Endothelial cell (in vitro differentiated cells): Measurements from ENCODE around the gene RCN2. TPM values are rescaled to one million over a fixed set of nuclear protein-coding genes. Genes with fewer than 3 reads are reported as not detected.

Experiments used
- DNase-seq: peaks from one replicate; pipeline ENCODE4 v3.0.0; 2021; ENCODE audit warnings: low spot score
- H3K27ac Mint-ChIP-seq: one replicate; pipeline ENCODE4 v1.8.0; 2021; ENCODE audit warnings: mixed read lengths, inconsistent platforms; ENCODE audit not compliant: unreplicated experiment
- H3K27me3 Mint-ChIP-seq: one replicate; pipeline ENCODE4 v1.8.0; 2021; ENCODE audit warnings: mild to moderate bottlenecking, moderate library complexity, mixed read lengths, inconsistent platforms; ENCODE audit not compliant: unreplicated experiment
- H3K36me3 Mint-ChIP-seq: one replicate; pipeline ENCODE4 v1.8.0; 2021; ENCODE audit warnings: mild to moderate bottlenecking, low read depth, mixed read lengths, inconsistent platforms; ENCODE audit not compliant: unreplicated experiment
- H3K4me1 Mint-ChIP-seq: one replicate; pipeline ENCODE4 v1.8.0; 2021; ENCODE audit warnings: mild to moderate bottlenecking, mixed read lengths, inconsistent platforms; ENCODE audit not compliant: unreplicated experiment
- H3K4me3 Mint-ChIP-seq: one replicate; pipeline ENCODE4 v1.8.0; 2021; ENCODE audit warnings: mild to moderate bottlenecking, mixed read lengths, inconsistent platforms; ENCODE audit not compliant: unreplicated experiment
- H3K9me3 Mint-ChIP-seq: one replicate; pipeline ENCODE4 v1.8.0; 2021; ENCODE audit warnings: mixed read lengths, inconsistent platforms; ENCODE audit not compliant: unreplicated experiment
- CTCF ChIP-seq: fragments of 200-600 bp; sonication (generic); IDR thresholded peaks from one replicate; pipeline ENCODE4 v1.5.0; 2021; ENCODE audit warnings: antibody characterized with exemption; ENCODE audit not compliant: unreplicated experiment
- total RNA-seq: library from RNA; stranded (reverse); fragmentation: NEBNext Ultra II Directional; extraction: Animal tissue kit (Norgen Biotek cat#: 25700); gene quantifications from one replicate; pipeline ENCODE4 v1.2.1, GENCODE V29; 2021; ENCODE audit not compliant: unreplicated experiment

The RCN2 gene
- total RNA-seq, 1 donor from 2014 or later, result 76.1 TPM

DNA sequence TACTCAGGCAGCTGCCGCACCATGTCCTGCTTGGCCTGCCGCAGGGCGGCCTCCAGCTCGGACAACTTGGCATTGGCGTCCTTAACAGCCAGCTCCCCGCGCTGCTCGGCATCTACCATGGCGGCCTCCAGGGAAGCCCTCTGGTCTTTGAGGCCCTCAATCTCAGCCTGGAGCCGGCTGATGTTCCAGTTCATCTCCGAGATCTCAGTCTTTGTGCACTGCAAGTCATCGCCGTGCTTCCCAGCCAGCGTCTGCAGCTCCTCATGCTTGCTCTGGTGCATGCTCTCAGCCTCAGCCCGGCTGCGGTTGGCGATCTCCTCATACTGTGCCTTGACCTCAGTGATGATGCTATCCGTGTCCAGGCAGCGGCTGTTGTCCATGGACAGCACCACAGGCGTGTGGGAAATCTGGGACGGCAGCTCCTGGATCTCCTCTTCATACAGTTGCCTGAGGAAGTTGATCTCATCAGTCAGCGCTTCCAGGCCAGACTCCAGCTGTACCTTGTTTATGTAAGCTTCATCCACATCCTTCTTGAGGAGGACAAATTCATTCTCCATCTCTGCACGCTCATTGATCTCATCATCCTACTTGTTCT, 47.9 kb downstream of the RCN2 start:
- no peak for DNase-seq
- Mint-ChIP-seq H3K9me3 (no peaks in the 10 kb centered on the region), H3K36me3 (no peaks in the 10 kb centered on the region), H3K4me1 (no peaks in the 10 kb centered on the region), H3K27ac (no peak overlapping the region), H3K4me3 (no peak overlapping the region), H3K27me3 (peaks cover 3% of the 10 kb centered on the region)
- no peak for TF ChIP-seq CTCF

DNA sequence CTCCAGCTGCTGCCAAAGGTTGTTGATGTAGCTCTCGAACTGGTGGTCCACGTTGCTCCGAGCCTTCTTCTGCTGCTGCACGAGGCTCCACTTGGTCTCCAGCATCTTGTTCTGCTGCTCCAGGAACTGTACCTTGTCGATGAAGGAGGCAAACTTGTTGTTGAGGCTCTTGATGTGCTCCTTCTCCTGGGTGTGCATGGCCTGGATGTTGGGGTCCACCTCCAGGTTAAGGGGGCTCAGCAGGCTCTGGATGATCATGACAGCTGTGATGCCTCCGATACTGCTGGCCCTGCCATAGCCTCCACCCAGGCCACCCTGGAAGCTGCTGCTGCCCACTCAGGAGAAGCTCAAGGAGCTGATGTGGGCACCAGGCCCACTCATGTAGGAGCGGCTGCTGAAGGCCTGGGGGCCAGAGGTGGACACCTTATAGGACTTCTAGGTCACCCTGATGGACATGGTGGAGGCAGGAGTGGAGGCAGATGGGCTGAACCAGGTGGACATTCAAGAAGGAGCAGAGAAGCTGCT, 48.5 kb downstream of the RCN2 start:
- no peak for DNase-seq
- Mint-ChIP-seq H3K4me1 (no peaks in the 10 kb centered on the region), H3K4me3 (no peak overlapping the region), H3K27ac (no peak overlapping the region), H3K9me3 (no peaks in the 10 kb centered on the region), H3K36me3 (no peaks in the 10 kb centered on the region), H3K27me3 (peaks cover 3% of the 10 kb centered on the region)
- no peak for TF ChIP-seq CTCF

DNA sequence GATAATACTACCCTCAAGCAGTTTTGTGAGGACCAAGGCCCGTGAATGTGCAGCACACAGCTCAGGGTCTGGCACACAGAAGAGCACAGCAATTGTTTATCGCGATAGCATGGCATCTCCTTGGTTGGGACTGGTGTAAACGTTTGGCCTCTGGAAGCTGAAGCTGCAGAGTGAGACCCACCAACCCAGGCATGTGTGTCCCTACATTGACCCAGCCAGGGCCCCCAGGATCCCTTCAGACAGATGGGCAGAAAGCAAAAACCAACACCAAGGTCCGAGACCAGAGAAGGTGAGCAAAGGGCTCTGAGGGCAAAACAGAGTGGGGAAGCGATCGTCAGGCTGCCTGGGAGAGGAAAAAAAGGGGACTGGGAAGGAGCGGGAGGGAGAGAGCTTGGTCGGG, 50.8 kb downstream of the RCN2 start:
- no peaks in the 10 kb centered on the region for H3K4me1 Mint-ChIP-seq
- H3K9me3 Mint-ChIP-seq, result no peaks in the 10 kb centered on the region
- H3K27ac Mint-ChIP-seq, result no peak overlapping the region

GRCh38 chr15:76982756-76983155, 51.2 kb downstream of the RCN2 start:
- H3K9me3 Mint-ChIP-seq, result no peaks in the 10 kb centered on the region
- no peak overlapping the region for H3K4me3 Mint-ChIP-seq
- peaks cover 3% of the 10 kb centered on the region for H3K27me3 Mint-ChIP-seq
- no peaks in the 10 kb centered on the region for H3K36me3 Mint-ChIP-seq
- H3K4me1 Mint-ChIP-seq, result no peaks in the 10 kb centered on the region
- DNase-seq, result no peak
- TF ChIP-seq CTCF, result no peak
- H3K27ac Mint-ChIP-seq, result no peak overlapping the region

More for the DNA sequence above, 50.8 kb downstream of the RCN2 start:
- TF ChIP-seq CTCF, result no peak
- no peak overlapping the region for H3K4me3 Mint-ChIP-seq
- H3K36me3 Mint-ChIP-seq, result no peaks in the 10 kb centered on the region
- peaks cover 3% of the 10 kb centered on the region for H3K27me3 Mint-ChIP-seq
- no peak for DNase-seq

DNA sequence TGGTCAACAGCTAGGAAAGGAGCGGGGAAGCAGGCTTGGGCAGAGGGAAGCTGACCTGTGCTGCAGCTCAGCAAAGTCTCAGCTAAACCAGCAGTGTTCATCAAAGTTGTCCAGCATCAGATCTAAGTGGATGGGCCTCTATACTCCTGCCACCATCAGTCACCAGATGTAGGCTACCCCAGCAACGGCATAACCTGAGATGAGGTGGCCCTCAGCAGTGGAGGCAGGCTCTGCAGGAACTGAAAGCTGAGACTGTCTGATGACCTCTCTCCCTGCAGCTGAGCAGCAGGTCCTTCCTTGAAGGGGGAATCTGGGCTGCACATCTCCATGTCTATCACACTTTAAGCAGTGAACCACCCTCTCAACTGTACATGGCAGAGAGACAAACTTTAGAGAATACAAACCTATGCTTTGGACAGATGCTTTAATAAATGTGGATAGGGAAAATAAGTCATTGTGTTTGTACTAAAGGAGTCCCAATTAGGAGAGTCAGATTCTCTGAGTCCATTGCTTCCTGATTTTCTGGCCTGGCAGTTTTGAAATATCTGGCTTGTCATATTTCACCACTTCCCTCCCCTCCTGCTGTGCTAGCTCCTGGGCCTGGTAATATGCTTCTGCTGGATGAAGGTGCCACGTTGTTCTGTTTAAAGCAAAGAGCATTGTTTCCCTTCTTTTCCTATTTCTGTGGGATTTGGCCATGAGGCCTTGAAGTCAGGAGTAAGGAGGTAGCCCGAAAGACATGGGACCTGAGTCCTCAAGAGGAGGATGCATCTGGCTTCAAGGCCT, 52.2 kb downstream of the RCN2 start:
- H3K27me3 Mint-ChIP-seq, result peaks cover 3% of the 10 kb centered on the region
- H3K9me3 Mint-ChIP-seq, result no peaks in the 10 kb centered on the region
- H3K4me3 Mint-ChIP-seq, result no peak overlapping the region
- H3K36me3 Mint-ChIP-seq, result no peaks in the 10 kb centered on the region
- TF ChIP-seq CTCF, result no peak
- DNase-seq, result no peak
- peaks cover 6% of the 10 kb centered on the region for H3K4me1 Mint-ChIP-seq
- no peak overlapping the region for H3K27ac Mint-ChIP-seq
